ENCODE measurements around the gene RPS10.
"Not testable (repeated sequence)": the region's sequence is repeated elsewhere in the genome, so short reads cannot be mapped to it uniquely, and the experiment has no call there.

Gene RPS10

GRCh38 chr6:34383161-34383631 lies 42.7 kb downstream of the RPS10 start:
- FAIRE-seq (no peak), DNase-seq (ENCODE audit: insufficient read length, low spot score) (no peak)
- TF ChIP-seq POLR2A (IDR thresholded peaks at IDR 0.05; ENCODE audit: low read depth, low read length): no peak

- FAIRE-seq (no peak), DNase-seq (ENCODE audit: insufficient read length, low spot score) (no peak)
- TF ChIP-seq POLR2A (IDR thresholded peaks at IDR 0.05; ENCODE audit: low read depth, low read length): no peak
These were observed 44.8 kb downstream of the RPS10 start for GRCh38 chr6:34381081-34381480.

GRCh38 chr6:34378470-34378869 lies 47.4 kb downstream of the RPS10 start:
- no peak for FAIRE-seq
- TF ChIP-seq POLR2A (IDR thresholded peaks at IDR 0.05; ENCODE audit: low read depth, low read length): no peak
- DNase-seq (ENCODE audit: insufficient read length, low spot score): no peak

- TF ChIP-seq POLR2A (IDR thresholded peaks at IDR 0.05; ENCODE audit: low read depth, low read length): no peak
- FAIRE-seq (no peak), DNase-seq (ENCODE audit: insufficient read length, low spot score) (no peak)
These were observed 47.9 kb downstream of the RPS10 start for GRCh38 chr6:34377984-34378383.

- DNase-seq (ENCODE audit: insufficient read length, low spot score); FAIRE-seq: not testable (repeated sequence)
These were observed 48.3 kb downstream of the RPS10 start for GRCh38 chr6:34377571-34377970.

GRCh38 chr6:34375833-34376232 lies 50.0 kb downstream of the RPS10 start:
- FAIRE-seq: no peak
- DNase-seq (ENCODE audit: insufficient read length, low spot score): no peak
- TF ChIP-seq POLR2A (IDR thresholded peaks at IDR 0.05; ENCODE audit: low read depth, low read length): no peak

GRCh38 chr6:34374508-34374907 lies 51.4 kb downstream of the RPS10 start:
- TF ChIP-seq POLR2A (IDR thresholded peaks at IDR 0.05; ENCODE audit: low read depth, low read length): no peak
- DNase-seq (ENCODE audit: insufficient read length, low spot score) (no peak), FAIRE-seq (no peak)

- DNase-seq (ENCODE audit: insufficient read length, low spot score) (no peak), FAIRE-seq (no peak)
- TF ChIP-seq POLR2A (IDR thresholded peaks at IDR 0.05; ENCODE audit: low read depth, low read length): no peak
These were observed 51.8 kb downstream of the RPS10 start for GRCh38 chr6:34374069-34374468.

GRCh38 chr6:34373511-34373910 lies 52.4 kb downstream of the RPS10 start:
- TF ChIP-seq POLR2A (IDR thresholded peaks at IDR 0.05; ENCODE audit: low read depth, low read length): no peak
- FAIRE-seq: no peak

GRCh38 chr6:34371865-34372264 lies 54.0 kb downstream of the RPS10 start:
- FAIRE-seq; DNase-seq (ENCODE audit: insufficient read length, low spot score): not testable (repeated sequence)

More at GRCh38 chr6:34373511-34373910, 52.4 kb downstream of the RPS10 start:
- no peak for DNase-seq (ENCODE audit: insufficient read length, low spot score)

- DNase-seq (ENCODE audit: insufficient read length, low spot score) (no peak), FAIRE-seq (no peak)
- TF ChIP-seq POLR2A (IDR thresholded peaks at IDR 0.05; ENCODE audit: low read depth, low read length): no peak
These were observed 55.5 kb downstream of the RPS10 start for GRCh38 chr6:34370361-34370760.

- no peak for DNase-seq (ENCODE audit: insufficient read length, low spot score)
- FAIRE-seq: no peak
- TF ChIP-seq POLR2A (IDR thresholded peaks at IDR 0.05; ENCODE audit: low read depth, low read length): no peak
These were observed 56.5 kb downstream of the RPS10 start for GRCh38 chr6:34369385-34369784.

Data from H54 (cell line).